IMR-90 (cell line): ENCODE results near the gene DENND1A. TPM values are rescaled to one million over a fixed set of nuclear protein-coding genes. Genes with fewer than 3 reads are reported as not detected.

Source experiments
- ATAC-seq: fragments of 200-7000 bp; cut with Tn5 transposase; 2 replicates; pipeline ENCODE4 v1.9.1; 2020; ENCODE audit warnings: low read depth, mild to moderate bottlenecking, moderate library complexity
- BruUV-seq: library from RNA; stranded (reverse); fragments of 400-500 nt; replicated peaks from 2 replicates; lab custom pipeline; 2021; lab: Mats Ljungman, UMichigan
- CTCF ChIA-PET: fragments of 300-600 bp; formaldehyde crosslinking; extraction: SDS; loops from one replicate; lab custom pipeline; 2021; ENCODE audit warnings: antibody characterized with exemption; lab: Yijun Ruan, JAX
- POLR2A ChIA-PET: fragments of 300-600 bp; sonication (Branson Sonifier 250); formaldehyde crosslinking; loops from one replicate; lab custom pipeline; 2022; ENCODE audit warnings: antibody characterized with exemption; ENCODE audit not compliant: unreplicated experiment; lab: Charles Lee
- DNase-seq: peaks from one replicate; pipeline ENCODE4 v3.0.0; 2013
- H2AFZ ChIP-seq: replicated peaks from 2 replicates; pipeline ENCODE3; 2013; ENCODE audit warnings: low read length, mild to moderate bottlenecking; ENCODE audit not compliant: poor library complexity
- H2AK5ac ChIP-seq: 2 replicates; pipeline ENCODE4 v1.6.1; 2013; ENCODE audit warnings: low read depth, low read length, inconsistent platforms
- H2AK9ac ChIP-seq: replicated peaks from 2 replicates; pipeline ENCODE3; 2013; ENCODE audit warnings: mild to moderate bottlenecking, low read depth, low read length, moderate library complexity; ENCODE audit not compliant: poor library complexity
- H2BK120ac ChIP-seq: 2 replicates; pipeline ENCODE4 v1.6.1; 2013; ENCODE audit warnings: low read depth, low read length, inconsistent platforms
- H2BK15ac ChIP-seq: 3 replicates; pipeline ENCODE4 v1.6.1; 2013; ENCODE audit warnings: low read depth, low read length, inconsistent platforms
- H2BK20ac ChIP-seq: 2 replicates; pipeline ENCODE4 v1.6.1; 2013; ENCODE audit warnings: low read depth, mild to moderate bottlenecking, inconsistent platforms, low read length, moderate library complexity
- H2BK5ac ChIP-seq: 2 replicates; pipeline ENCODE4 v1.6.1; 2013; ENCODE audit warnings: mild to moderate bottlenecking, low read depth, low read length, inconsistent platforms; ENCODE audit not compliant: poor library complexity, severe bottlenecking
- H3K14ac ChIP-seq: replicated peaks from 2 replicates; pipeline ENCODE4 v1.6.1; 2013; ENCODE audit warnings: low read depth, low read length, inconsistent platforms
- H3K18ac ChIP-seq: 2 replicates; pipeline ENCODE4 v1.6.1; 2013; ENCODE audit warnings: low read depth, low read length, control low read depth
- H3K23ac ChIP-seq: 2 replicates; pipeline ENCODE4 v1.6.1; 2013; ENCODE audit warnings: low read depth, low read length, inconsistent platforms
- H3K27ac ChIP-seq: 2 replicates; pipeline ENCODE4 v1.5.1; 2013; ENCODE audit warnings: mild to moderate bottlenecking, control low read depth, low read length; ENCODE audit not compliant: insufficient read depth
- H3K27me3 ChIP-seq: 2 replicates; pipeline ENCODE4 v1.6.1; 2013; ENCODE audit warnings: low read length; ENCODE audit not compliant: control insufficient read depth, insufficient read depth
- H3K36me3 ChIP-seq: 2 replicates; pipeline ENCODE4 v1.6.1; 2013; ENCODE audit warnings: low read length, mixed read lengths; ENCODE audit not compliant: control insufficient read depth, insufficient read depth
- H3K4ac ChIP-seq: 2 replicates; pipeline ENCODE4 v1.6.1; 2013; ENCODE audit warnings: low read depth, low read length, inconsistent platforms
- H3K4me1 ChIP-seq: 2 replicates; pipeline ENCODE4 v1.6.1; 2013; ENCODE audit warnings: low read length, mixed read lengths; ENCODE audit not compliant: control insufficient read depth, insufficient read depth
- H3K4me2 ChIP-seq: 2 replicates; pipeline ENCODE4 v1.6.1; 2013; ENCODE audit warnings: low read depth, mild to moderate bottlenecking, control low read depth, low read length, moderate library complexity
- H3K4me3 ChIP-seq: 2 replicates; pipeline ENCODE4 v1.5.1; 2013; ENCODE audit warnings: low read depth, mild to moderate bottlenecking, control low read depth, low read length, moderate library complexity; ENCODE audit not compliant: insufficient read depth
- H3K56ac ChIP-seq: 2 replicates; pipeline ENCODE4 v1.6.1; 2013; ENCODE audit warnings: low read length, inconsistent platforms; ENCODE audit not compliant: insufficient read depth; ENCODE audit errors: extremely low read depth
- H3K79me1 ChIP-seq, 2 experiments: 2 replicates each; pipeline ENCODE4 v1.6.1; 2013; ENCODE audit warnings: low read length in 2 of 2, inconsistent platforms in 1 of 2, low read depth in 1 of 2
- H3K9ac ChIP-seq: 2 replicates; pipeline ENCODE4 v1.6.1; 2013; ENCODE audit warnings: low read depth, low read length, control low read depth
- H3K9me1 ChIP-seq: 2 replicates; pipeline ENCODE4 v1.6.1; 2013; ENCODE audit warnings: low read length, inconsistent platforms; ENCODE audit not compliant: insufficient read depth
- H3K9me3 ChIP-seq: 2 replicates; pipeline ENCODE4 v1.6.1; 2013; ENCODE audit warnings: low read length; ENCODE audit not compliant: control insufficient read depth, insufficient read depth
- H4K20me1 ChIP-seq: 2 replicates; pipeline ENCODE4 v1.6.1; 2013; ENCODE audit warnings: low read length, inconsistent platforms; ENCODE audit not compliant: insufficient read depth
- H4K5ac ChIP-seq: 2 replicates; pipeline ENCODE4 v1.6.1; 2013; ENCODE audit warnings: mild to moderate bottlenecking, low read depth, low read length, control low read depth
- H4K8ac ChIP-seq, 2 experiments: 2 replicates each; pipeline ENCODE4 v1.6.1; 2013; ENCODE audit warnings: low read depth in 2 of 2, low read length in 2 of 2, control low read depth in 1 of 2, inconsistent platforms in 1 of 2
- H4K91ac ChIP-seq: 2 replicates; pipeline ENCODE4 v1.6.1; 2013; ENCODE audit warnings: low read depth, low read length, inconsistent platforms; ENCODE audit not compliant: insufficient read depth
- BHLHE40 ChIP-seq: fragments of 150-350 bp; IDR thresholded peaks from 2 replicates; pipeline ENCODE4 v1.6.1; 2016; ENCODE audit warnings: mild to moderate bottlenecking, low read depth, low read length
- CEBPB ChIP-seq: IDR thresholded peaks from 2 replicates; pipeline ENCODE4 v1.6.1; 2012; ENCODE audit warnings: low read depth, low read length, improper control_type of control experiment
- CHD1 ChIP-seq: IDR thresholded peaks from 2 replicates; pipeline ENCODE4 v1.6.1; 2012; ENCODE audit warnings: low read depth, low read length, improper control_type of control experiment
- CTCF ChIP-seq: conservative IDR thresholded peaks from 2 replicates; pipeline ENCODE4 v1.5.1; 2012; ENCODE audit warnings: mild to moderate bottlenecking, low read depth, low read length, improper control_type of control experiment
- ELK1 ChIP-seq: fragments of 150-350 bp; IDR thresholded peaks from 2 replicates; pipeline ENCODE4 v1.6.1; 2016; ENCODE audit warnings: low read depth, mild to moderate bottlenecking, low read length, moderate library complexity, borderline replicate concordance
- FOS ChIP-seq: fragments of 150-350 bp; IDR thresholded peaks from 2 replicates; pipeline ENCODE4 v1.6.1; 2016; ENCODE audit warnings: low read depth, low read length
- MAFK ChIP-seq: IDR thresholded peaks from 2 replicates; pipeline ENCODE4 v1.6.1; 2012; ENCODE audit warnings: low read depth, low read length, improper control_type of control experiment
- MAZ ChIP-seq: IDR thresholded peaks from 2 replicates; pipeline ENCODE4 v1.6.1; 2012; ENCODE audit warnings: low read depth, mild to moderate bottlenecking, low read length, improper control_type of control experiment, moderate library complexity, borderline replicate concordance
- MXI1 ChIP-seq: IDR thresholded peaks from 2 replicates; pipeline ENCODE4 v1.6.1; 2012; ENCODE audit warnings: low read depth, mild to moderate bottlenecking, low read length, moderate library complexity, borderline replicate concordance
- NFE2L2 ChIP-seq: fragments of 150-350 bp; IDR thresholded peaks from 2 replicates; pipeline ENCODE4 v1.6.1; 2016; ENCODE audit warnings: low read depth, mild to moderate bottlenecking, low read length
- RAD21 ChIP-seq: IDR thresholded peaks from 2 replicates; pipeline ENCODE4 v1.6.1; 2012; ENCODE audit warnings: low read length, improper control_type of control experiment
- RCOR1 ChIP-seq: IDR thresholded peaks from 2 replicates; pipeline ENCODE4 v1.6.1; 2012; ENCODE audit warnings: mild to moderate bottlenecking, low read length, improper control_type of control experiment; ENCODE audit not compliant: insufficient replicate concordance
- RFX5 ChIP-seq: IDR thresholded peaks from 2 replicates; pipeline ENCODE4 v1.8.0; 2012; ENCODE audit warnings: low read depth, mild to moderate bottlenecking, low read length, moderate library complexity
- SMC3 ChIP-seq: fragments of 150-350 bp; IDR thresholded peaks from 2 replicates; pipeline ENCODE4 v1.6.1; 2016; ENCODE audit warnings: low read depth, mild to moderate bottlenecking, antibody characterized with exemption, low read length, moderate library complexity
- whole genome bisulfite sequencing, 2 experiments: methylation state at CpG; one replicate each; pipeline versions ENCODE4 v1.1.5 to v1.1.7; 2013; ENCODE audit warnings: missing lambda C conversion rate in 2 of 2; ENCODE audit not compliant: insufficient read length in 1 of 2; ENCODE audit errors: extremely low coverage in 2 of 2; 5-methylcytosine and 5-hydroxymethylcytosine counted together
- dilution Hi-C: fragments of 300-500 bp; cut with HindIII; formaldehyde crosslinking; loops from one replicate; pipeline ENCODE4 v1.14.3; 2018; ENCODE audit warnings: low sequenced_read_pairs; ENCODE audit not compliant: unreplicated experiment
- in situ Hi-C: fragments of 300-500 bp; cut with MboI; formaldehyde crosslinking; loops from 3 replicates; pipeline ENCODE4 v1.14.3; 2019; ENCODE audit warnings: low sequenced_read_pairs, inconsistent platforms, mixed read lengths
- intact Hi-C: fragments of 100-400 bp; cut with micrococcal nuclease; formaldehyde crosslinking; loops from 2 replicates; pipeline ENCODE4 v1.10.0; 2022
- polyA plus RNA-seq, 3 experiments: library from polyadenylated mRNA; depleted of rRNA; stranded (reverse); fragments of >200 nt; gene quantifications; 2 replicates each; pipeline ENCODE4 v1.2.3, GENCODE V29; 2012; ENCODE audit warnings: low replicate concordance in 1 of 3
- total RNA-seq: library from RNA; depleted of rRNA; stranded (reverse); fragments of >200 nt; gene quantifications from 2 replicates; pipeline ENCODE4 v1.2.3, GENCODE V29; 2012

The DENND1A gene
- total and polyA plus RNA-seq, 2 of the 4 experiments (the other 2 are of a cell fraction): 21.4 to 27.6 TPM

- no peak overlapping the region for H3K23ac ChIP-seq
- BruUV-seq: no TSS peak
- no peak overlapping the region for H4K8ac ChIP-seq
- H2BK20ac ChIP-seq: no peak overlapping the region
- ChIA-PET CTCF (interaction anchor here (1.1 kb wide), 1 partner anchor 10 kb away, joined by 4 read pairs; no protein-coding TSS in a partner anchor), POLR2A (interaction anchor here (0.7 to 1.1 kb wide), 2 partner anchors 13 to 26 kb away, joined by 3 to 6 read pairs; no protein-coding TSS in a partner anchor)
- no peak overlapping the region for H2AK9ac ChIP-seq
- no peaks in the 10 kb centered on the region for H4K20me1 ChIP-seq
- H3K4me3 ChIP-seq: no peak overlapping the region
- WGBS, 2 experiments: no CpG with 5 or more reads among the region's 7 CpGs
- TF ChIP-seq CTCF (no peak), MAFK (no peak), MAZ (no peak), FOS (no peak), NFE2L2 (no peak), RCOR1 (no peak), SMC3 (no peak), BHLHE40 (no peak), CHD1 (no peak), ELK1 (no peak), RAD21 (no peak), CEBPB (no peak), RFX5 (no peak), MXI1 (no peak)
- H2BK15ac ChIP-seq: no peak overlapping the region
- no peak overlapping the region for H2AFZ ChIP-seq
- no peak overlapping the region for H2BK120ac ChIP-seq
- H3K27ac ChIP-seq: no peak overlapping the region
- no peak overlapping the region for H3K56ac ChIP-seq
- H3K9ac ChIP-seq: no peak overlapping the region
- H3K4me1 ChIP-seq: no peaks in the 10 kb centered on the region
- H2BK5ac ChIP-seq: no peak overlapping the region
- peak; percentile 0 for DNase-seq
- H3K4me2 ChIP-seq: peak overlapping the region; percentile 79
- H3K9me3 ChIP-seq: no peaks in the 10 kb centered on the region
- H4K5ac ChIP-seq: no peak overlapping the region
- peak; percentile 40 for ATAC-seq
- in situ Hi-C loops: no loop called here
- dilution Hi-C loops: no loop called here
- H3K18ac ChIP-seq: no peak overlapping the region
- no peaks in the 10 kb centered on the region for H3K9me1 ChIP-seq
- H2AK5ac ChIP-seq: no peak overlapping the region
- H4K91ac ChIP-seq: no peak overlapping the region
- intact Hi-C loops: no loop called here
- no peak overlapping the region for H3K14ac ChIP-seq
- H3K79me1 ChIP-seq: peaks cover 12 to 15% of the 10 kb centered on the region in 2 experiments
- no peaks in the 10 kb centered on the region for H3K36me3 ChIP-seq
- H3K27me3 ChIP-seq: no peaks in the 10 kb centered on the region
- H3K4ac ChIP-seq: no peak overlapping the region
These were observed 95.6 kb downstream of the DENND1A start for GRCh38 chr9:123834218-123834888.
